ENCODE data around the gene ATP5MG.

ATP5MG gene

GRCh38 chr11:118435290-118435892 lies 34.0 kb downstream of the ATP5MG start:
- TF ChIP-seq CTCF (IDR thresholded peaks at IDR 0.05; ENCODE audit: control insufficient read depth, extremely low read depth, insufficient read depth), result no peak
- peak overlapping the region; percentile 97 for H3K4me3 ChIP-seq (ENCODE audit: low read depth, low read length)
- DNase-seq (ENCODE audit: low read depth), result peak; percentile 22

GRCh38 chr11:118435893-118436624 lies 34.7 kb downstream of the ATP5MG start, which contains the start of gene KMT2A:
TSS of gene KMT2A (plus strand) at chr11:118436492. CDS start at chr11:118436513, 21 bp downstream.
- DNase-seq (ENCODE audit: low read depth), result peak; percentile 89
- H3K4me3 ChIP-seq (ENCODE audit: low read depth, low read length), result peak within 1 kb of the TSS; percentile 97
- TF ChIP-seq CTCF (IDR thresholded peaks at IDR 0.05; ENCODE audit: control insufficient read depth, extremely low read depth, insufficient read depth), result no peak

- DNase-seq (ENCODE audit: low read depth), result no peak
- TF ChIP-seq CTCF (IDR thresholded peaks at IDR 0.05; ENCODE audit: control insufficient read depth, extremely low read depth, insufficient read depth), result no peak
- H3K4me3 ChIP-seq (ENCODE audit: low read depth, low read length), result peak overlapping the region; percentile 97
Observed at GRCh38 chr11:118436639-118437207, 35.3 kb downstream of the ATP5MG start.

GRCh38 chr11:118437208-118438125 lies 36.1 kb downstream of the ATP5MG start:
- H3K4me3 ChIP-seq (ENCODE audit: low read depth, low read length), result peak overlapping the region; percentile 97
- DNase-seq (ENCODE audit: low read depth), result no peak
- no peak for TF ChIP-seq CTCF (IDR thresholded peaks at IDR 0.05; ENCODE audit: control insufficient read depth, extremely low read depth, insufficient read depth)

GRCh38 chr11:118438314-118438931 lies 37.0 kb downstream of the ATP5MG start:
- no peak for DNase-seq (ENCODE audit: low read depth)
- H3K4me3 ChIP-seq (ENCODE audit: low read depth, low read length), result no peak overlapping the region

More at GRCh38 chr11:118438314-118438931, 37.0 kb downstream of the ATP5MG start:
- no peak for TF ChIP-seq CTCF (IDR thresholded peaks at IDR 0.05; ENCODE audit: control insufficient read depth, extremely low read depth, insufficient read depth)

Data from LNCaP clone FGC (cell line).